ENCODE results near the gene RABGAP1.

DNA sequence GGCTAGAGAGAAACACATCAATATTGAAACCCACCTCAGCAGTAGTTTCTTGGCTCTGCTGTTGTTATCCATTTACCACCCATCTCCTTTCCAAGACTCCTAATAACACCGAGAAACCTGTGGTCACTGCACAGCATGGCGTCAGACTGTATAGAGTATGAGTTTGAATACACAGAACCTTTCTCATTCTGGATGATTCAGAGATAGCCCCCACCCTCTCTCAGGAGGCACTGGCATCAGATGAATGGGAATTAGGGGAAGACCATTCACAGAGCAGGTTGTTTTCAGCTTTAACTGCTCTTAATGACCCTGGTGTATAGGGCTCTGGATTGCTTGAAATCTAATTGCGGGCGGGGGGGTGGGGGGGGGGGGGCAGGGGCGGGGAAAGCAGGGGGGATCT is 179.3 kb downstream of the RABGAP1 start:
- TF ChIP-seq, protein P1, sequence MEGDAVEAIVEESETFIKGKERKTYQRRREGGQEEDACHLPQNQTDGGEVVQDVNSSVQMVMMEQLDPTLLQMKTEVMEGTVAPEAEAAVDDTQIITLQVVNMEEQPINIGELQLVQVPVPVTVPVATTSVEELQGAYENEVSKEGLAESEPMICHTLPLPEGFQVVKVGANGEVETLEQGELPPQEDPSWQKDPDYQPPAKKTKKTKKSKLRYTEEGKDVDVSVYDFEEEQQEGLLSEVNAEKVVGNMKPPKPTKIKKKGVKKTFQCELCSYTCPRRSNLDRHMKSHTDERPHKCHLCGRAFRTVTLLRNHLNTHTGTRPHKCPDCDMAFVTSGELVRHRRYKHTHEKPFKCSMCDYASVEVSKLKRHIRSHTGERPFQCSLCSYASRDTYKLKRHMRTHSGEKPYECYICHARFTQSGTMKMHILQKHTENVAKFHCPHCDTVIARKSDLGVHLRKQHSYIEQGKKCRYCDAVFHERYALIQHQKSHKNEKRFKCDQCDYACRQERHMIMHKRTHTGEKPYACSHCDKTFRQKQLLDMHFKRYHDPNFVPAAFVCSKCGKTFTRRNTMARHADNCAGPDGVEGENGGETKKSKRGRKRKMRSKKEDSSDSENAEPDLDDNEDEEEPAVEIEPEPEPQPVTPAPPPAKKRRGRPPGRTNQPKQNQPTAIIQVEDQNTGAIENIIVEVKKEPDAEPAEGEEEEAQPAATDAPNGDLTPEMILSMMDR (conservative IDR thresholded peaks at IDR 0.05; ENCODE audit: low read depth, low read length): no peak
- TF ChIP-seq EZH2 (IDR thresholded peaks at IDR 0.05; ENCODE audit: borderline replicate concordance, low read depth, low read length, poor library complexity, severe bottlenecking): no peak

All from A673 (cell line).